ENCODE measurements around the gene HTR1B.
A peak's percentile ranks its signal among the peaks of the same experiment; 100 is the strongest.

The HTR1B gene

GRCh38 chr6:77458421-77458820, 4.9 kb downstream of the HTR1B start:
- peaks cover 0 to 21% (median 7%) of the 10 kb centered on the region in 10 experiments; a peak in 12 of 20 replicates for H3K4me1 ChIP-seq
- H4K20me1 ChIP-seq = no peaks in the 10 kb centered on the region
- H3K27ac ChIP-seq = no peak overlapping the region
- no peak overlapping the region for H3K4me2 ChIP-seq
- H3K9me3 ChIP-seq (replicated peaks in 1 of 11) = peaks cover 10 to 17% (median 14%) of the 10 kb centered on the region in 11 experiments; a peak in 21 of 22 replicates
- H3K4me3 ChIP-seq = no peak overlapping the region
- H3K27me3 ChIP-seq = no peaks in the 10 kb centered on the region
- H3K9ac ChIP-seq = no peak overlapping the region
- no peaks in the 10 kb centered on the region for H3K36me3 ChIP-seq
- no peak for TF ChIP-seq Cebpa-rat (IDR thresholded peaks at IDR 0.05)

DNA sequence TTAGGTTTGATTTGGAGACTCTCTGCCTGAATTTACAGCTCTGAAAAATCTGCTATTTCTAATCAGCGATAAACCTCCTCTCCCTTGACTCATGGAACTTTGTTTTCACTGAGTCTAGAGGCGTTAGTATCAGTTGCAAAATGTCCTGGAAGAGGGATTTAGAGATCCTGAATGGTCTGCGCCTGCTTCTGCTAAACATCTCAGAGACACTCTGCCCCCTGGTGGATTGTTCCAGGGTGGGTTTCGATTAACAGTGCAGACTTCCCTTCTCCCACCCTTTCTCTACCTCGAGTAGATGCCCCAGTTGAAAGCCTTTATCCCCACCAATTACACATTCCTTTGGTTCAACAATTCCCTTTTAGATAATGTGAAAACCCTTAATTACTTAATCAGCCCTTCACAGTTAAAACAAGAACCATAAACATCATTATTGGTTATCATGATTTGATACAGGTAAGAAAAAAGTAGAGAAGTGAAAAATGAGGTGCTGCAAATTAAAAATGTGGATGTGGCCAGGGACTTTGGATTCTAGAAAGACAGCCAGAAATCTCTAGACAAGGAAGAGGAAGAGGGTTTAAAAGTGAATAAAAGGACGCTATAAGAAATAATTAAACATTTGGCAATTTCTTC, 5.5 kb downstream of the HTR1B start:
- H3K4me2 ChIP-seq = no peak overlapping the region
- peaks cover 0 to 21% (median 7%) of the 10 kb centered on the region in 10 experiments; a peak in 12 of 20 replicates for H3K4me1 ChIP-seq
- no peak overlapping the region for H3K9ac ChIP-seq
- H3K9me3 ChIP-seq (replicated peaks in 1 of 11) = peaks cover 4 to 11% (median 8%) of the 10 kb centered on the region in 11 experiments; a peak in 19 of 22 replicates
- no peak for TF ChIP-seq Cebpa-rat (IDR thresholded peaks at IDR 0.05)
- no peak overlapping the region for H3K27ac ChIP-seq
- H3K4me3 ChIP-seq = no peak overlapping the region
- no peaks in the 10 kb centered on the region for H3K36me3 ChIP-seq
- H3K27me3 ChIP-seq = no peaks in the 10 kb centered on the region
- no peaks in the 10 kb centered on the region for H4K20me1 ChIP-seq

DNA sequence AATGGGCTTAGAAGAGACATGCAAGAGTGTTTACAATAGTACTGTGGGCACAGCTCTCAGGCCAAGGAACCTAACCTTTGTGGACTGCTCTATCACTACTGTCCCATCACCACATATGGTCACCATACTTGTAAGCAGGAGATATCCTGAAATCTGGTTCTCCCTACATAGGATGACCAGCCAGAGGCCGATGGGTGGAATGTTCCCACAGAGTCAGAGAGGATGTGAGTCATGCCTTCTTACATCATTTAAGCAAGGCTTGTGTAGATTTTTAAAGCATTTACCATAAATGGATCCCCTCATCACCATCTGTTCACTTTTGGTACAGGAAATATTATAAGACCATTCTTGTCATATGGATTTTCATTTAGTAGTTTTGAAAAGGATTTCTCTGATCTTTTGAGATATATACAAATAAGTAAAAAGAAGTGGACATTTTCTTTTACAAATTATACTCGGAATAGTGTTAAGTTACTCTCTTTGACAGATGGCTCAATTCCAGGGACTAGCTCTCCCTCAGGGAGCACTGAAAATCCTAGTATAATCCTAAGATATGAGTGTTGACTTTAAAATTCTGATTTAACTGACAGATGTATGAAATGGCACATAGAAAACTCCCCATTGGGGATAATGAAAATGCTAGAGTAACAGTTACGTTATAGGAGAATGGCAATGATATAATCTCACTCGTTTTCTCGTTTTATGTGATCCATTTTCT, 6.6 kb downstream of the HTR1B start:
- no peak for TF ChIP-seq Cebpa-rat (IDR thresholded peaks at IDR 0.05)
- no peak overlapping the region for H3K9ac ChIP-seq
- no peaks in the 10 kb centered on the region for H4K20me1 ChIP-seq
- no peak overlapping the region for H3K27ac ChIP-seq
- H3K27me3 ChIP-seq = no peaks in the 10 kb centered on the region
- no peak overlapping the region for H3K4me3 ChIP-seq
- H3K36me3 ChIP-seq = no peaks in the 10 kb centered on the region
- peak overlapping the region in 6 of 11 experiments; percentile 6 to 67 (median 46); a peak in 8 of 22 replicates for H3K4me2 ChIP-seq
- H3K4me1 ChIP-seq = peaks cover 0 to 21% (median 7%) of the 10 kb centered on the region in 10 experiments; a peak in 12 of 20 replicates
- H3K9me3 ChIP-seq (replicated peaks in 1 of 11) = no peaks in the 10 kb centered on the region; a peak in 1 of 22 replicates

- no peak for TF ChIP-seq Cebpa-rat (IDR thresholded peaks at IDR 0.05)
- Histone ChIP-seq H3K27ac (no peak overlapping the region), H3K4me1 (peaks cover 0 to 21% (median 7%) of the 10 kb centered on the region in 10 experiments; a peak in 12 of 20 replicates), H3K27me3 (no peaks in the 10 kb centered on the region), H3K4me3 (no peak overlapping the region), H3K9me3 (replicated peaks in 1 of 11) (no peaks in the 10 kb centered on the region), H4K20me1 (no peaks in the 10 kb centered on the region), H3K4me2 (no peak overlapping the region), H3K9ac (no peak overlapping the region), H3K36me3 (no peaks in the 10 kb centered on the region)
These were observed 8.0 kb downstream of the HTR1B start for GRCh38 chr6:77455271-77455670.

GRCh38 chr6:77454386-77454785, 8.9 kb downstream of the HTR1B start:
- Histone ChIP-seq H3K9me3 (replicated peaks in 1 of 11) (no peaks in the 10 kb centered on the region), H3K4me2 (no peak overlapping the region), H3K4me3 (no peak overlapping the region), H4K20me1 (no peaks in the 10 kb centered on the region), H3K9ac (no peak overlapping the region), H3K4me1 (peaks cover 0 to 21% (median 7%) of the 10 kb centered on the region in 10 experiments; a peak in 12 of 20 replicates), H3K27me3 (no peaks in the 10 kb centered on the region), H3K36me3 (no peaks in the 10 kb centered on the region), H3K27ac (no peak overlapping the region)
- no peak for TF ChIP-seq Cebpa-rat (IDR thresholded peaks at IDR 0.05)

DNA sequence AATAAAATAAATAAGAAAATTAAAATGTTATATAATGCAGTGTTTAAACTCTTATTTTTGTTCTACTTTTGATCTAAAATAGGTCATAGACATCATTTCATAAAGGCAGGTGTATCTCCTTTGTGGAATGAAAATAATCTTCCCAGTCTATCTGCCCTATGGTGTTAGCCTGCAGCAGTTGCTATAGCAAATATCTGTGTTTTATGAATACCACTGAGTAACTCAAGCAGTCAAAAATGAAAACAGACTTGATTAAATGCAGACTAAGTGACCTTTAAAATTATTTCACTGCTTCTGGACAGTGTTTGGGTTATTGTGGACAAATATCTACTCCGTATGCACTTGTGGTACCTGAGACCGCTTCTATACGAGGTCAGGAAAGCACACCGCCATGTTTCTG, 11.8 kb downstream of the HTR1B start:
- no peak overlapping the region for H3K27ac ChIP-seq
- H3K27me3 ChIP-seq = no peaks in the 10 kb centered on the region
- no peaks in the 10 kb centered on the region for H3K36me3 ChIP-seq
- H3K4me3 ChIP-seq = no peak overlapping the region
- no peaks in the 10 kb centered on the region for H3K9me3 ChIP-seq (replicated peaks in 1 of 11)
- no peak for TF ChIP-seq Cebpa-rat (IDR thresholded peaks at IDR 0.05)
- no peak overlapping the region for H3K4me2 ChIP-seq
- H3K4me1 ChIP-seq = peaks cover 0 to 9% (median 3%) of the 10 kb centered on the region in 10 experiments; a peak in 12 of 20 replicates
- no peak overlapping the region for H3K9ac ChIP-seq
- no peaks in the 10 kb centered on the region for H4K20me1 ChIP-seq

- Histone ChIP-seq H3K27me3 (no peaks in the 10 kb centered on the region), H3K4me1 (peaks cover 0 to 4% (median 0%) of the 10 kb centered on the region in 10 experiments; a peak in 1 of 20 replicates), H4K20me1 (no peaks in the 10 kb centered on the region), H3K27ac (no peak overlapping the region), H3K4me3 (no peak overlapping the region), H3K4me2 (no peak overlapping the region), H3K36me3 (no peaks in the 10 kb centered on the region), H3K9ac (no peak overlapping the region), H3K9me3 (replicated peaks in 1 of 11) (no peaks in the 10 kb centered on the region)
- no peak for TF ChIP-seq Cebpa-rat (IDR thresholded peaks at IDR 0.05)
These were observed 12.4 kb downstream of the HTR1B start for GRCh38 chr6:77450924-77451323.

DNA sequence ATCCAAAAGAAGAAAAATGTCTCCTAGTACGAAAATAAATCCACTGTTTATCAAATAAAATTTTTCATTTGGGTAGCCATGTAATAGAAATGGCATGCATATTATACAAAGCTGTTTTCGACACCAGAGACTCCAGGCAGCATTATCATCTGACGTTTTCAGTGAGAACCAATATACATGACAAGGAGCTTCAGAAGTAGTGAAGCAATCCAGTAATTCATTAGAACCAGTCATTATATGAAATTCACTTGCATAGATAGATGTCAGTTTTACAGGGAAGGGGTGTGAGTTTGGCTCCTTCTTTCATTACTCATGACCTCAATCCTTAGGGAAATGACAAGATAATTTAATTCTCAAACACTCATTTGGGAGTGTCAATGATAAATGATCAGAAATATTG, 14.7 kb downstream of the HTR1B start:
- Histone ChIP-seq H3K4me3 (no peak overlapping the region), H3K27ac (no peak overlapping the region), H3K4me2 (no peak overlapping the region), H3K4me1 (no peaks in the 10 kb centered on the region), H3K9me3 (replicated peaks in 1 of 11) (0 out of 22 replicates have a peak, but pooled peaks cover 0 to 5% (median 0%) of the 10 kb centered on the region in 11 experiments), H3K9ac (no peak overlapping the region), H3K27me3 (no peaks in the 10 kb centered on the region), H4K20me1 (no peaks in the 10 kb centered on the region), H3K36me3 (no peaks in the 10 kb centered on the region)
- no peak for TF ChIP-seq Cebpa-rat (IDR thresholded peaks at IDR 0.05)

GRCh38 chr6:77447254-77447653, 16.0 kb downstream of the HTR1B start:
- Histone ChIP-seq H3K4me2 (no peak overlapping the region), H4K20me1 (no peaks in the 10 kb centered on the region), H3K36me3 (no peaks in the 10 kb centered on the region), H3K9ac (no peak overlapping the region), H3K27me3 (no peaks in the 10 kb centered on the region), H3K4me1 (no peaks in the 10 kb centered on the region), H3K9me3 (replicated peaks in 1 of 11) (0 out of 22 replicates have a peak, but pooled peaks cover 0 to 5% (median 0%) of the 10 kb centered on the region in 11 experiments), H3K4me3 (no peak overlapping the region), H3K27ac (no peak overlapping the region)
- no peak for TF ChIP-seq Cebpa-rat (IDR thresholded peaks at IDR 0.05)

Measured in BLaER1 treated with 17β-estradiol and CSF1 and Interleukin-3, amounts not matched to agents 10 nM and 100 nM (cell line).